Measurements from ENCODE around the gene FCN2. TPM values are rescaled to one million over a fixed set of nuclear protein-coding genes. Genes with fewer than 3 reads are reported as not detected.

The FCN2 gene
- total RNA-seq, 4 donors from 2014 or later: 1.9 TPM; not detected in 3

DNA sequence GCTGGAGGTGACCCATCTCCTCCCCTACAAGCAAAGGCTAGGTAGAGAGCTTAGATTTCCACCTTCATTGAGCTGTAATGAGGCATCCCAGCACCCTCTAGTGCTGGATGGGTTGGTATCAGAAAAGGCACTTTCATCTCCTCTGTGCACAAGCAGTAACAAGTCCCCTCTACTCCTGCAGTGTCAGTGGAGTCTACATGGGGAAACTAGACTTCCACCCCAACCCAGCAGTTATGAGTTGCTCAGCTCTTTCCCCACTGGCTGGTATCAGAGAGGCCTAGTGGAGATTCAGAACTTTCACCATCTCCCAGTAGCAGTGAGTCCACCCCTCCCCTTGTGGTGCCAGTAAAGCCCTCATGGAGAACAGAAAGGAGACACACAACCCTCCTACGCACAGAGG lies 19.2 kb downstream of the FCN2 start:
- DNase-seq (ENCODE audit: low spot score in 2 of 2): no peak
- H3K9me3 ChIP-seq: peaks cover 0 to 20% (median 0%) of the 10 kb centered on the region in 4 donors
- H3K27ac ChIP-seq: no peak overlapping the region
- no peak for TF ChIP-seq EP300 (IDR thresholded peaks at IDR 0.05)
- no peaks in the 10 kb centered on the region for H3K36me3 ChIP-seq
- H3K27me3 ChIP-seq: no peaks in the 10 kb centered on the region
- H3K4me1 ChIP-seq: peaks cover 0 to 20% (median 2%) of the 10 kb centered on the region in 4 donors
- WGBS, 2 donors: 94 to 100% methylated on average over 1 of the region's 1 CpG
- no peak overlapping the region for H3K4me3 ChIP-seq

DNA sequence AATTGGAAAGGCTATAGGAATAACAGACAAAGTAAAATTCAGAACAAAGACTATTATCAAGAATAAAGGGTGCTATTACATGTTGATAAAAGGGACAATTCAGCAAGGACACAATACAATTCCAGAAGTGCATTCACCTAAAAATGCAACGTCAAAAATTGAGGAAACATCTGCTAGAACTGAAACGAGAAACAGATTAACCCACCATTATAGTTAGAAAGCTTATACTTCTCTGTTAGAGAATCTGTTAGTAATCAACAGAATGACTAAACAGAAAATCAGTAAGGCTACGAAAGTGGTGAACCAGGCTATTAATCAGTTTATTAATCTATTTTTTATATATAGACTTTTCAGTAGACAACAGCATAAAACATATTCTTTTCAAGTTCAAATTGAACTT lies 22.3 kb downstream of the FCN2 start:
- no peak overlapping the region for H3K4me3 ChIP-seq
- 23 to 30% methylated on average over 3 of the region's 3 CpGs for WGBS, 2 donors
- TF ChIP-seq POLR2A (IDR thresholded peaks at IDR 0.05): no peak
- no peak for TF ChIP-seq EP300 (IDR thresholded peaks at IDR 0.05)
- TF ChIP-seq, protein P1, sequence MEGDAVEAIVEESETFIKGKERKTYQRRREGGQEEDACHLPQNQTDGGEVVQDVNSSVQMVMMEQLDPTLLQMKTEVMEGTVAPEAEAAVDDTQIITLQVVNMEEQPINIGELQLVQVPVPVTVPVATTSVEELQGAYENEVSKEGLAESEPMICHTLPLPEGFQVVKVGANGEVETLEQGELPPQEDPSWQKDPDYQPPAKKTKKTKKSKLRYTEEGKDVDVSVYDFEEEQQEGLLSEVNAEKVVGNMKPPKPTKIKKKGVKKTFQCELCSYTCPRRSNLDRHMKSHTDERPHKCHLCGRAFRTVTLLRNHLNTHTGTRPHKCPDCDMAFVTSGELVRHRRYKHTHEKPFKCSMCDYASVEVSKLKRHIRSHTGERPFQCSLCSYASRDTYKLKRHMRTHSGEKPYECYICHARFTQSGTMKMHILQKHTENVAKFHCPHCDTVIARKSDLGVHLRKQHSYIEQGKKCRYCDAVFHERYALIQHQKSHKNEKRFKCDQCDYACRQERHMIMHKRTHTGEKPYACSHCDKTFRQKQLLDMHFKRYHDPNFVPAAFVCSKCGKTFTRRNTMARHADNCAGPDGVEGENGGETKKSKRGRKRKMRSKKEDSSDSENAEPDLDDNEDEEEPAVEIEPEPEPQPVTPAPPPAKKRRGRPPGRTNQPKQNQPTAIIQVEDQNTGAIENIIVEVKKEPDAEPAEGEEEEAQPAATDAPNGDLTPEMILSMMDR (IDR thresholded peaks at IDR 0.05): no peak
- H3K9me3 ChIP-seq: peaks cover 0 to 16% (median 0%) of the 10 kb centered on the region in 4 donors
- DNase-seq (ENCODE audit: low spot score in 2 of 2): no peak
- no peaks in the 10 kb centered on the region for H3K27me3 ChIP-seq
- no peaks in the 10 kb centered on the region for H3K4me1 ChIP-seq
- H3K36me3 ChIP-seq: no peaks in the 10 kb centered on the region
- no peak overlapping the region for H3K27ac ChIP-seq

DNA sequence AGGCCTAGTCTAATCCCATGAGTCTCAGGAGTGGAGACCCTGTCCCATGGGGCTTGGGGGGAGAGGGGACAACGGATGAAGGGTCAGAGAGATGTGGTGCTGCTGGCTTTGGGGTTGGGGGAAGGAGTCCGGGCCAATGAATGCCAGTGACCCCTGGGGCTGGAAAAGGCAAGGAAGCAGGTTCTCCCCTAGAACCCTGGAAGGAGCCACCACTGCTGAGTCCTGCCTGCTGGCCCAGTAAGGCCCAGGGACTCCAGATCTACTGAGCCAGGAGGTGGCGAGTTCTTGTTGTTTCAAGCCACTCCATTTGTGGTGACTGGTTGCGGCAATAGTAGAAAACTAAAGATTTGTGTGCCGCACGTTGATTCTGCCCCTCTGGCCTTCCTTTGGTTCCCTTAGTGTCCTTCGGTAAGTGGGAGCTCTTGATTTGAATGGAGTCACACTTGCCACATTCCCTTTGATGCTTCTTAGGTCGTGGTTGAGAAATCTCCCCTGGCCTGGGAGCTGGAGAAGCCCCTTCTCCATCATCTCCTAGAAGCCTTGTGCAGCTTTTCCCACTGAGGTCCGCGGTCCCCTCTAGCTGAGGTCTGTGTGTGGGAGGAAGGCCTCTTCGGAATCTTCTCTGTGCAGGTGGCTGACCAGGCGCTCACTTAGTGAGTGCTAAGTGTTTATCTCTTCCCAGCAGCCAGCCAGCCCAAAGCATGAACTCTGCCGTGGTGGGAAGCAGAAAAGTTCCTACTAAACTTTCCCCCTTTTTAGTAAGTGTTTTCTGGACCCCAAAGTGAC lies 28.1 kb downstream of the FCN2 start:
- no peaks in the 10 kb centered on the region for H3K9me3 ChIP-seq
- DNase-seq (ENCODE audit: low spot score in 2 of 2): no peak
- H3K27ac ChIP-seq: no peak overlapping the region
- H3K4me3 ChIP-seq: no peak overlapping the region
- 76 to 82% methylated on average over 13 of the region's 13 CpGs for WGBS, 2 donors
- TF ChIP-seq POLR2A (IDR thresholded peaks at IDR 0.05) (no peak), EP300 (IDR thresholded peaks at IDR 0.05) (no peak)
- TF ChIP-seq, protein P1 (IDR thresholded peaks at IDR 0.05): no peak
- no peaks in the 10 kb centered on the region for H3K36me3 ChIP-seq
- peaks cover 0 to 6% of the 10 kb centered on the region in 2 donors for H3K27me3 ChIP-seq
- no peaks in the 10 kb centered on the region for H3K4me1 ChIP-seq

DNA sequence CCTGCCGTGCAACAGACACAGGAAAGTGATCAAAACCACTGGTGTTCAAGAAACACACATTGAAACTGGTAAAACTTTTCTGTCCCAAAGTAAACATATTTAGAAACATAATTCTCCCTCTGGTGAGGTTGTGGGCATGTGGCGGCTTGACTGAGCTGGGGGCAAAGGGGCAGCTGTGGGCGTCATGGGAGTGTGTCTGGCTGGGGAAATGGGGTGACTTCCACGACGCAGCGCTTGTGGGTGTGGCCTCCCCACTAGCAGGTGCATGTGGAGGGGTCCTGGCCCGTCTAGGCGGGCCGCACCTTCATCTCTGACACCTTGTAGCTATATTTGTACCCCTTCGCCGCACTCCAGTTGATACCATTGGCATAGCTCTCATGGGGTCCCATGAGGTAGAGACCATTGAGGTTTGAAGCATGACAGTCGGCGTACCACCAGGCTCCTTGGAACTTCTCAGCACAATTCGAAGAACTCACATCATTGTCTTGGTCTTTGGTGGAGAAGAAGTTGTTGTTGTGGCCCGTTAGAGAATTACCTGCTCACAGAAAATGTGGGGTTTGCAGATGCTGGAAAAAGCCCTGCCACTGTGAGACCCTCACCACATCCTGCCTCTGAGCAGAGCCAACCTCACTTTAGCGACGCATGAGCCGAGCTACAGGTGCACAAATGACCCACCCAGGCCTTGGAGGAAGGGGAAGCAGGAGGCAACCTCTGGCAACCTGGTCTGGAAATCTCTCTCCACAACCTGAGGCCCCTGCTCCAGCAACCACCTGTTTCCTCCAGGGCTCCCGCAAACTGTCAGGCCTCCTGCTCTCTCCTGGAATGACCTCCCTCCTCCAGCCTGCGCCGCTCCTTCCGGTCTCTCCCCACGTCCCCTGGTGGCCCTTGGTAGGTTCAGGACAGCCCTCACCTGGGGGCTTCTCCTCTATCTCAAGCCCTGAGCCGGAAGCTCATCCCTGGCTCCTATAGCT lies 29.2 kb downstream of the FCN2 start:
- 82 to 85% methylated on average over 24 of the region's 24 CpGs for WGBS, 2 donors
- H3K4me1 ChIP-seq: no peaks in the 10 kb centered on the region
- H3K27me3 ChIP-seq: peaks cover 0 to 6% of the 10 kb centered on the region in 2 donors
- DNase-seq (ENCODE audit: low spot score in 2 of 2): no peak
- H3K4me3 ChIP-seq: no peak overlapping the region
- no peaks in the 10 kb centered on the region for H3K9me3 ChIP-seq
- TF ChIP-seq EP300 (IDR thresholded peaks at IDR 0.05): no peak
- no peak for TF ChIP-seq POLR2A (IDR thresholded peaks at IDR 0.05)
- TF ChIP-seq, protein P1 (IDR thresholded peaks at IDR 0.05): no peak
- H3K36me3 ChIP-seq: no peaks in the 10 kb centered on the region
- H3K27ac ChIP-seq: no peak overlapping the region

DNA sequence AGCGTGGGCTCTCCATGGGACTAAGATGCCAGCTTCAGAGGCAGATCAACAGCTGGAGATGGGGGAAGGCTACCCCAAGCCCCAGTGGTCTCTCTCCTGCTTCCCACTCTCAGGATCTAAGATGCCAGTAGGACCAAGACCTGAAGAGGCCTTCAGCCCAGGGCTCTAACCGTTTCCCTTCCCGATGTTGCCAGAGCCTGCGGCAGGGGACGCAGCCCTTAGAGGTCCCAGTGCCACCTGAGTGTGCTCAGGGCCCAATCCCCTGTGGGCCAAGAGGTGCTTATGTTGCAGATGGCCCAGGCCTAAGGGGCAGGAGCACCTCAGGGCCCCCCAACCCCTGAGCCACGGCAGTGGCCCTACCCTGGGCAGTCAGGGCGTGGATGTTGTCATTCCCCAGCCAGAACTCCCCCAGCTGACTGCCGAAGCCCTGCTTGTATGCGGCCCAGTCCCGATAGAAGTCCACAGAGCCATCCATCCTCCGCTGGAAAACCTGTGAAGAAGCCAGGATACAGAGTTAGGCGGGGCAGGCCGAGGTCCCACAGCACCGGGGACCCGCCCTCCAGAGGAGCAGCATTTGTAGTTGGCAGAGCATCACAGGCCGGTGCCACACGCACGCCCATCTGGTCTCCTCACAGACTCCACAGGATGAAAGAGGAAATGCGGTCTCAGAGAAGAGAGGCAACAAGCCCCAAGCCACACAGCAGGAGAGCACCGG lies 31.7 kb downstream of the FCN2 start:
- Histone ChIP-seq H3K4me1 (no peaks in the 10 kb centered on the region), H3K27me3 (peaks cover 0 to 6% of the 10 kb centered on the region in 2 donors), H3K4me3 (no peak overlapping the region), H3K9me3 (no peaks in the 10 kb centered on the region), H3K36me3 (no peaks in the 10 kb centered on the region), H3K27ac (no peak overlapping the region)
- DNase-seq (ENCODE audit: low spot score in 2 of 2): no peak
- WGBS, 2 donors: 86 to 87% methylated on average over 16 to 20 of the region's 20 CpGs
- TF ChIP-seq POLR2A (IDR thresholded peaks at IDR 0.05) (no peak), EP300 (IDR thresholded peaks at IDR 0.05) (no peak)
- TF ChIP-seq, protein P1 (IDR thresholded peaks at IDR 0.05): no peak
